GM19397 (cell line): ENCODE data around the gene THUMPD3.

Experiments used
- ATAC-seq: cut with Tn5 transposase; IDR thresholded peaks from one replicate; pipeline ENCODE4 v1.9.1; 2021; ENCODE audit warnings: mild to moderate bottlenecking, moderate library complexity; ENCODE audit not compliant: unreplicated experiment

Gene THUMPD3

GRCh38 chr3:9362731-9363530 lies at the start of gene THUMPD3:
Gene THUMPD3 (plus strand): TSS chr3:9363054. CDS start chr3:9365069, 2,015 bp downstream.
- peak; percentile 98 for ATAC-seq

DNA sequence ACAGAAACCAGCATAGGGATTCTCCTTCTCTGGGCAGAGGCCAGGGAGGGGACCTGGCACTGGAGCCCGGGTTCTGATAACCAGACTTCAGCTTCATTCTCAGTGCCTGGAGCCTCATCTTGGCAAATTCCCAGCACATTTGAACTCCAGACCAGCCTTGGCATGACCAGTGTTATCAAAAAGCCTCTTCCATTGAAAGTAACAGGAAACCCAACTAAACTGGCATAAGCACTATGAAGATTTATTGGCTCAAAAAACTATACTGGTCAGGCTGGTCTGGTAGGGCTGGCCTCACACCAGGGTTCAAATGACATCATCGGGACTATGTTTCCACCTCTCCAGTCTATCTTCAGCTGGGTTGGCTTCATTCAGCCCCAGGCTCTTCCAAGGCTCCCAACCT lies 48.1 kb upstream of the THUMPD3 start:
- no peak for ATAC-seq

DNA sequence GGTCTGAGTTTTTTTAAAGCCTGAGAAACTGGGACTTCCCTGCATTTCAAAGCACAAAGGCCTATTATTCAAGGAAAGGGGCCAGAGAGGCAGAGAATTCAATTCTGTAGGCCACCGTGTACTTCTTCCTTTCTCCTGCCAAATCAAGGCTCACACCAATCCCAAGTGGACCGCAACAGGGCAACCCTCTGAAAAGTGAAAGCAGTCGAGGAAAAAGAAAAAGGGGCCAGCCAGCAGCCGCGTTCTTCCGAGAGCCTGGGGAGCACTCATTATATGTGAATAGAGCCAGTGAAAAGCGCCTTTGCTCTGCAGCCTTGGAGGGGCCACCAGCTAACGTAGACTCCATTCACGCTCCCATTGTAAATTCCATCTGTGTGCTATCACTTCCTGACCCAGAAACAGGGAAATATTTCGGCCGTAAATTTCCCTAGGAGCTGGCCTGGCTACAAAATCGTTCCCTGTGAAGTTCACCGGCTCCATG lies 45.9 kb upstream of the THUMPD3 start:
- no peak for ATAC-seq

- no peak for ATAC-seq
These were observed 40.1 kb upstream of the THUMPD3 start for GRCh38 chr3:9322780-9323179.

- ATAC-seq, result no peak
These were observed 37.9 kb upstream of the THUMPD3 start for GRCh38 chr3:9324944-9325343.

DNA sequence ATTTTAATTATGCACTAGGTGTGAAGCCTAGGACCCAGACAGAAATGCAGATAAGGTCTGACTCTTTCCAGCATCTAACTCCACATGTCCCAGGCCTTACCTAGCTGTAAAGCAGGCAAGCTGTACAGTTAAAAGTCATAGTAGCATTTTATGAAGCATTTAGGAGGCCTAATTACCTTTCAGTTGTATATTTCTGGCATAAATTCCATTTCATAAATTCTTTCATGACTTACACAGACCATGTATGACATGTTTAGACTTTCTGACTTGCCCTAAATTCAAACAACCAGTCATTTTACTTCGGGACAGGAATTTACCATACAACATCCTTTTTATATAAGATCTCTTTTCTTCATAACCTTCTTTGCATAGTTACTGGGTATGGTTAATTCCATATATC lies 35.3 kb upstream of the THUMPD3 start:
- no peak for ATAC-seq

DNA sequence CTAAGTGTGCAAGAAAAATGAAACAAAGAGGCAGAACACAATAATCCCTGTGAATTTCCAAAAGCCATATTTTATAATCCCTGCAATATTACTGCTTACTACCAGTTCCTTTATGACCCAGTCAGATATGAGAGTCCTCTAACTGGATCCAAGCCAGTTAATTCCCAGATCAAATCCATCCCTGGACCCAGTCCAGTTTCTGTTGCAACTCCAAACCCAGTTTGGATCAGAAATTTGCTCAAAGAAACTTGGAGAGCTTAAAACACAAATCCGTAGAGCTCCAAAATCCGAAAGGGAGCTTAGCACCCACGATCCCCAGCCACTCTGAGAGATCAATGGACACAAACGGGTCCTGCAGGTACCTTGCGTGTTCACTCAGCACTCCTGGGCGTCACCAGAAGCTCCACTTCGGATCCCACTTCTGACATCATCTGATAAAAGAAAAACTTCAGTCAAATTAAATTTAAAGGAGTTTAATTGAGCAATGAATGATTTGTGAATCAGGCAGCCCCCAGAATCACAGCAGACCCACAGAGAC lies 32.6 kb upstream of the THUMPD3 start:
- no peak for ATAC-seq

- no peak for ATAC-seq
These were observed 31.7 kb upstream of the THUMPD3 start for GRCh38 chr3:9331171-9331570.

DNA sequence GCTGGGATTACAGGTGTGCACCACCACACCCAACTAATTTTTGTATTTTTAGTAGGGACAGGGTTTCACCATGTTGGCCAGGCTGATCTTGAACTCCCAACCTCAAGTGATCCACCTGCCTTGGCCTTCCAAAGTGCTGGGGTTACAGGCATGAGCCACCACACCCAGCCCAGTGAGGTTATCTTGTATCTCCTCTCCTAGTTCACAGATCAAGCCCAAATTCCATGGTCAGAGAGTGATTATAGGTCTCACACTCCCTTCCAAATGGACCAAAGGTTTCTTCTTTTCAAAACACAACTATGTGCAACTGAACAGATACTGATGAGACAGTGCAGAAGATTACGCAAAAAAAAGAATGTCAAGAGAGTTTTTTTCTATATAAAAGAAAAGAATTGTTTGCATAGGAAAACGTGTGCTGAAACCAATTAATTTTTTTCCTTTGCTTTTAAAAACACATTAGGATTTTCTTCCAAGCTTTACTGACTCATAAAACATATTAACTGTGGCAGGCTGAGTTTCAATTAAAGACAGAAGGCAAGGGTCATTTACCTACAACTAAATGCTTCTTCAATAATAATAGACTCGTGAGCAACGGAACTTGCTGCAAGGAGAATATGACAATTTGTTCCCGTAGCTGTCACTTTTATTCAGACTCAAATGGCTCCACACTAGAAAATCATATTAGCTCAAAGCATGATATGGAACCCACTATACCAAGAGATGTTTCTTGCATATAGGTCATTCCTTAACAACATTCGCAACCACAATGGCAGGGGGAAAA lies 30.4 kb upstream of the THUMPD3 start:
- ATAC-seq, result no peak

DNA sequence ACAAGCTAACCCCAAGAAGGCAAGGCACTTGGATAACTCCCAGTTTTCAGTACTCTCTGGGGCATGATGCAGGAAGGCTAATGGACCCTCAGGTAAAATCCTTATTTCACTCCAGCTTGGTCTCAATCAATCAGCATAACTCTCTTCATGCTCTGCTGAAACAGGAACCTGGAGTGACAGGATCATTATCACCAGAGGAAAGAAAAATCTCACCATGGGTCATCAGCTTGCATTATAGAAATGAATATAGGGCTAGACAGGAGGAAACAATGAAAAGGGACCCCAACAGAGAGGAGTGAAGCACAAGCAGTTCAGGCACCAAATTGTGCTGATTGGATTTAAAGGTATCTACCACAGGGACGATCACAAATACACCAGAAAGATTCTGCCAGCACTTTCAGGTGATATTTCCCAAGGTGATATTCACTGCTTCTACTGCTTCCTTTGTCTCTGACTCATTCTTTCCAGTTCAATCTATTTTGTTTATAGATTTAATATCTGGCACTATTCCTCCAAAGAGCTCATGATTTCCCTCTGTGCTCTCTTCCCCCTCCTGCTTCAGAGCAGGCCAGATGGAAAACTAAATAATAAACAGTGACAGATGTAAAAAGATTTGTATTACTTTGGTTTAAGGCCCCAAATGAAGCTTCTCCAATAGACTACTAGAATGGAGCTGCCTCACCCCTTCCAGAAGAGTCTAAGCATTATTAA lies 22.9 kb upstream of the THUMPD3 start:
- ATAC-seq, result no peak

DNA sequence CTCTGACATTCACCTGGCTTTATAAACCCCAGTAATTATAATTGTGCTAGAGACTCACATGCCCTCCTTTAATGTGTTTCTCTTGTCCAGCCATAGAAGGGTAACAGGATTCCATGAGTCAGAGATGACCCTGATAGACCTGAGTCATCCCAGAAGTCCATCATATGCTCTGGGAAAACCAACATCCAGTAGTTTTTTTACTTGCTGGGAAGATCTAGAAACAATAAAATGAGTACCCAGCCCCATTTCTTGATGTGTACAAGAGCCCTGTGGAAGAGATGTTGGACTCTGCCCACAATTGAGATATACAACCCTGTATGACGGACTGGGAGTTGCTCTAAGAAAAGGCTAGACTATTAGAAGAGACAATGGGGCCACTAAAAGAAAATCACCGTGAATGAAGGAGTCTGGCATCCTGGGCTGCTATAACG lies 22.4 kb upstream of the THUMPD3 start:
- ATAC-seq, result no peak

DNA sequence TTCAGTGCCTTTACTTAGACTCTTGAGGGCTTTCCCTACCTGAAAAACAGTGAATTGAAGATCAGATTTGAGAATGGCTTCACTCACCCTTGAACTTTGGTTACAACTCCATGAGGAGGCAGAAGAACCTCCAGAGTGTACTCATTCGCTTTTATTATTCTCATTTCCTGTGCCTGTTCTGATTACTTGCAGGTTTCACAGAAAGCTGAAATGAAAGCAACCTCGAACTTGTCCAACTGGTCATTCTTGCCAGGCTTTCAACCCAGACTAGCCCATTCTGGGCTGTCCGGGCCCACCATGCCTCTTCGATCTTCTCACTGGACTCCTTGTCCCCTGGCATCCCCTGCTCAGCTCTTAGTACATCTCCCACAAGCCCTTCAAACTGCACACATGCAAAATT lies 20.2 kb upstream of the THUMPD3 start:
- no peak for ATAC-seq

GRCh38 chr3:9343115-9343514 lies 19.7 kb upstream of the THUMPD3 start:
- ATAC-seq, result no peak

DNA sequence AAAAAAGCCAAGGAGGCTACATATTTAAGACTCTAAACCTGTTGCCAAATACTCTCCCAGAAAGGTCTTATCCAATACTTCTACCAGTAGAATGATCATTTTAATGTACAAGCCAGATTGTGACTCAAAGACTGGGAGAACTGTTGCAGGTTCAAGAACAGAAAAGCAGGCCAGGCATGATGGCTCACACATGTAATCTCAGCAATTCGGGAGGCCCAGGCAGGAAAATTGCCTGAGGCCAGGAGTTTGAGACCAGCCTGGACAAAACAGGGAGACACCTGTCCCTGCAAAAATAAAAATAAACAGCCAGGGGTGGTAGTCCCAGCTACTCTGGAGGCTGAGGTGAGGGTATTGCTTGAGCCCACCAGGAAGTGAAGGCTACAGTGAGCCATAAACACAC lies 17.8 kb upstream of the THUMPD3 start:
- ATAC-seq, result no peak

DNA sequence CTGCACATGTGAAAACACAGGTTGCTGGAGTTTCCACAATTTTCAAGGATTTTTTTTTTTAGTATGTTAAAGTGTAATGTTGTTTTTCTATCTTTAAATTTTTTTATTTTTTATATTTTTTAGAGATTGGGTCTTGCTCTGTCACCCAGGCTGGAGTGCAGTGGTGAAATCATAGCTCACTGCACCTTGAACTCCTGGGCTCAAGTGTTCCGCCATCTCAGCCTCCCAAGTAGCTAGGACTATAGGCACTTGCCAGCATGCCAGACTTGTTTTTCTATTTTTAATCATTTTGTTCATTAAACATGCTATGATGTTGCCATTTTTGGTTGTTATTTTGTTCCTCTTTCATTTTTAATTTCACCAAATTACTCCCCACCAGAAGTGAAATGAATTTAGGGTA lies 16.7 kb upstream of the THUMPD3 start:
- ATAC-seq, result no peak

DNA sequence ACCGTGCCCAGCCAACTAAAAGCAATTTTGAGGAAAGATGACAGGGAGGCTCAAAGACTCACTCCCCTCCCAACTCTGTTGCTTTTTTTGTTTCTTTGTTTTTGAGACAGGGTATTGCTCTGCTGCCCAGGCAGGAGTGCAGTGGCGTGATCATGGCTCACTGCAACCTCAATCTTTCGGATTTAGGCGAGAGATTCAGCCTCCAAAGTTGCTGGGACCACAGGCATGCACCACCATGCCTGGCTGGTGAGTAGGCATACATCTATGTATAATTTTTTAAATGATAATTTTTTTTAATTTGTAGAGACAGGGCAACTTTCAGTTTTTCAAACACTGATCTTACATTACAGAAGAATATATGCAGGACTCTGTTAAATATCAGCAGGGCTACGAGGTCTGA lies 15.8 kb upstream of the THUMPD3 start:
- ATAC-seq, result no peak

DNA sequence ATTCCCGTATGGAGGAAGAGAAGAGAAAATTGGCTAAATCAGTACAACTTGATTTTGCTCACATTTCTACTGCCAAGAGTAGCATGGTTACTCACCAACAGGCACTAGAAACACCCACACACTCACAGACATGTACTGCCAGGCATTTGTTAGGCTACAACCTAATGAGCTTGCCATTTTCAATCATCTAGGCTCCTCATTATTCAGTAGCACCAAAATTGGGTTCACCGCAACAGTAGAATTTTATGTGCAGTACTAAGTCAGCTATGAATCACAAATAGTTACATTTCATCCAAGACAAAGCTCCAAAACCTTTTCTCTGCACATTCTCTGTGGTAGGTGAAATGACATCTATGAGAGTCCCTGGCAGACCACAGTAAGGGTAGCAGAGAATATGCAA lies 15.0 kb upstream of the THUMPD3 start:
- no peak for ATAC-seq

DNA sequence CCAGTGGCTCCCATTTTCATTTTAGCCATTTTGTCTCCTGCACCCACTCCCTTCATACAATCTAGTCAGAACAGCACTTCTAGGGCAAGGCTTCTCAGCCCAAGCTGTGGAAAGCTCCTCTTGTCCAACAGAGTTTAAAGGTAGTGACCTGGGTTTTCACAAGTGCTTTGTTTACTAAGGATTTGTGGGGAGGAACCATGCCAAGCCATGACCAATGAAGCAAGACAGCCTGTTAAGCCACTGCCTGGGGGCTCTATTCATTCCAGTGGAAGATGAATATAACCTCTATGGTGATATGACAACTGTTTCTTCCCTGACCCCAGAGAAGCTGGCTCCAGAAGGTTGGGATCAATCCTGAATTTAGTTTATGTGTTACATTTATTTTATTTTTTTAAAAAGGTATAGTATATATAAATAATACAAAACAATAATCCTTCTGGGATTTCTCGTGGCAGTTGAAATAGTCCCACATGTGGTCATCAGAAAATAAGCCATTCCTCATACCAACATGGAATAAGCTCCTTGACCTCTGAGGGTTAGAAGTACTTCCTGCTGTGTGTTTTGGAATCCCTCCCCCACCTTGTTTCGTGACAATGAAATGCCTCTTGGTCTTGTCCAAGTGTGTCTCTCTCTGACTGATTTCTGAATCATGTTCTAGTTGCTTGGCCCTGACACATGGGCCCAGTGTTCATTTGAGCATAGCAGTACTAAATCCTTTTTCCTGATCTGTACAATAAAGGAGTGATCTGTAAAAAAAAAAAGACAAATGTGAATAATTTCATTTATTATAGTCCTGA lies 13.3 kb upstream of the THUMPD3 start:
- no peak for ATAC-seq

GRCh38 chr3:9351709-9352126 lies 11.1 kb upstream of the THUMPD3 start:
- no peak for ATAC-seq
